H1 (cell line): ENCODE data around the gene MYO1D. TPM values are rescaled to one million over a fixed set of nuclear protein-coding genes. Genes with fewer than 3 reads are reported as not detected.
A peak's percentile ranks its signal among the peaks of the same experiment; 100 is the strongest.

ENCODE experiments used
- CTCF ChIA-PET: fragments of 300-600 bp; sonication (Branson Sonifier 250); formaldehyde crosslinking; loops from one replicate; lab custom pipeline; 2021; ENCODE audit not compliant: partially characterized antibody; lab: Charles Lee
- POLR2A ChIA-PET: fragments of 300-600 bp; sonication (Branson Sonifier 250); formaldehyde crosslinking; loops from one replicate; lab custom pipeline; 2021; ENCODE audit warnings: inconsistent platforms; ENCODE audit not compliant: partially characterized antibody; lab: Charles Lee
- DNase-seq, 2 experiments: peaks; one replicate each; pipeline versions ENCODE4 v3.0.0 to v3.0.0-alpha.2; 2010 to 2022; ENCODE audit warnings: low spot score in 2 of 2, low read depth in 1 of 2, mixed read lengths in 1 of 2
- FAIRE-seq: peaks from 2 replicates; lab custom pipeline; 2011; peaks lifted over from hg19 to GRCh38; lab: Jason Lieb, UNC
- H2AFZ ChIP-seq: 2 replicates; pipeline ENCODE4 v1.8.1; 2012; ENCODE audit warnings: low read length, inconsistent platforms
- H2AK5ac ChIP-seq: 2 replicates; pipeline ENCODE4 v1.6.1; 2013; ENCODE audit warnings: low read depth, low read length
- H2BK120ac ChIP-seq: replicated peaks from 2 replicates; pipeline ENCODE3; 2013; ENCODE audit warnings: low read depth, low read length, inconsistent platforms
- H2BK12ac ChIP-seq: 2 replicates; pipeline ENCODE4 v1.6.1; 2013; ENCODE audit warnings: low read depth, low read length
- H2BK15ac ChIP-seq: 2 replicates; pipeline ENCODE4 v1.6.1; 2013; ENCODE audit warnings: low read length
- H2BK20ac ChIP-seq: 2 replicates; pipeline ENCODE4 v1.6.1; 2013; ENCODE audit warnings: low read length
- H2BK5ac ChIP-seq: 2 replicates; pipeline ENCODE4 v1.6.1; 2013; ENCODE audit warnings: low read depth, low read length
- H3K14ac ChIP-seq: 2 replicates; pipeline ENCODE4 v1.6.1; 2013; ENCODE audit warnings: inconsistent platforms; ENCODE audit not compliant: insufficient read length
- H3K18ac ChIP-seq: 2 replicates; pipeline ENCODE4 v1.6.1; 2013; ENCODE audit warnings: low read length; ENCODE audit errors: extremely low read depth
- H3K23ac ChIP-seq: 2 replicates; pipeline ENCODE4 v1.6.1; 2013; ENCODE audit warnings: inconsistent platforms; ENCODE audit not compliant: insufficient read length
- H3K23me2 ChIP-seq: 2 replicates; pipeline ENCODE4 v1.6.1; 2013; ENCODE audit warnings: low read depth, low read length
- H3K27ac ChIP-seq: 2 replicates; pipeline ENCODE4 v1.6.1; 2011; ENCODE audit warnings: low read depth, low read length, inconsistent platforms
- H3K27me3 ChIP-seq, 4 experiments: replicated peaks in 1 of 4; 1 replicate in 1 of 4; 2 replicates in 3 of 4; pipeline versions ENCODE4 v1.6.1 to v1.8.1; 2011 to 2013; ENCODE audit warnings: low read length in 3 of 4, mild to moderate bottlenecking in 3 of 4, inconsistent platforms in 2 of 4, mixed read lengths in 2 of 4, moderate library complexity in 1 of 4; ENCODE audit not compliant: control insufficient read depth in 3 of 4, insufficient read depth in 3 of 4; ENCODE audit errors: extremely low read depth in 1 of 4
- H3K36me3 ChIP-seq, 4 experiments: 2 replicates each; pipeline versions ENCODE4 v1.6.1 to v1.8.1; 2011 to 2013; ENCODE audit warnings: mild to moderate bottlenecking in 4 of 4, low read length in 3 of 4, moderate library complexity in 2 of 4, control low read depth in 1 of 4, inconsistent platforms in 1 of 4; ENCODE audit not compliant: insufficient read depth in 4 of 4, control insufficient read depth in 2 of 4
- H3K4ac ChIP-seq: replicated peaks from 2 replicates; pipeline ENCODE3; 2013; ENCODE audit warnings: low read length, low read depth, mixed read lengths, inconsistent platforms; ENCODE audit not compliant: insufficient read length
- H3K4me1 ChIP-seq, 4 experiments: replicated peaks in 1 of 4; 1 replicate in 1 of 4; 2 replicates in 3 of 4; pipeline versions ENCODE4 v1.6.1 to v1.8.1; 2011 to 2013; ENCODE audit warnings: low read length in 3 of 4, inconsistent platforms in 2 of 4, mixed read lengths in 1 of 4; ENCODE audit not compliant: insufficient read depth in 4 of 4, control insufficient read depth in 3 of 4
- H3K4me2 ChIP-seq, 2 experiments: 2 replicates each; pipeline versions ENCODE4 v1.6.1 to v1.8.1; 2011 to 2013; ENCODE audit warnings: low read depth in 2 of 2, low read length in 2 of 2, control low read depth in 1 of 2, inconsistent platforms in 1 of 2, mild to moderate bottlenecking in 1 of 2; ENCODE audit not compliant: insufficient read depth in 1 of 2
- H3K4me3 ChIP-seq, 4 experiments: fragments of 200-600, 300-600 bp in 1 of 4; sonication (generic), shearing (Covaris generic), sonication (Bioruptor Twin) in 1 of 4; 2 replicates each; pipeline versions ENCODE4 v1.5.1 to v1.8.1; 2011 to 2016; ENCODE audit warnings: low read length in 4 of 4, low read depth in 3 of 4, control low read depth in 2 of 4, inconsistent platforms in 2 of 4, mild to moderate bottlenecking in 2 of 4, mixed read lengths in 1 of 4, moderate library complexity in 1 of 4; ENCODE audit not compliant: insufficient read depth in 2 of 4; ENCODE audit errors: extremely low read depth in 1 of 4
- H3K56ac ChIP-seq: replicated peaks from 2 replicates; pipeline ENCODE3; 2013; ENCODE audit warnings: low read depth, mild to moderate bottlenecking, mixed read lengths, low read length, inconsistent platforms; ENCODE audit not compliant: insufficient read length
- H3K79me1 ChIP-seq: 2 replicates; pipeline ENCODE4 v1.6.1; 2013; ENCODE audit warnings: low read depth, low read length, control low read depth
- H3K79me2 ChIP-seq, 2 experiments: 2 replicates each; pipeline versions ENCODE4 v1.6.1 to v1.8.1; 2012 to 2013; ENCODE audit warnings: low read length in 2 of 2, mild to moderate bottlenecking in 2 of 2, inconsistent platforms in 1 of 2; ENCODE audit not compliant: insufficient read depth in 2 of 2, control insufficient read depth in 1 of 2
- H3K9ac ChIP-seq, 4 experiments: replicated peaks in 1 of 4; 1 replicate in 1 of 4; 2 replicates in 3 of 4; pipeline versions ENCODE4 v1.6.1 to v1.8.1; 2011 to 2013; ENCODE audit warnings: low read depth in 3 of 4, low read length in 3 of 4, control low read depth in 2 of 4, mild to moderate bottlenecking in 2 of 4, moderate library complexity in 2 of 4, inconsistent platforms in 1 of 4; ENCODE audit errors: extremely low read depth in 1 of 4
- H3K9me3 ChIP-seq, 2 experiments: 2 replicates each; pipeline versions ENCODE4 v1.6.1 to v1.8.1; 2012 to 2013; ENCODE audit warnings: mild to moderate bottlenecking in 2 of 2, moderate library complexity in 2 of 2, control low read depth in 1 of 2, inconsistent platforms in 1 of 2, low read depth in 1 of 2, low read length in 1 of 2, mixed read lengths in 1 of 2; ENCODE audit not compliant: insufficient read depth in 2 of 2
- H4K20me1 ChIP-seq, 2 experiments: replicated peaks in 1 of 2; 2 replicates each; pipeline versions ENCODE3 to v1.8.1; 2011 to 2013; ENCODE audit warnings: inconsistent platforms in 2 of 2, low read length in 2 of 2, mild to moderate bottlenecking in 1 of 2; ENCODE audit not compliant: insufficient read depth in 2 of 2, control insufficient read depth in 1 of 2
- H4K5ac ChIP-seq: 2 replicates; pipeline ENCODE4 v1.6.1; 2013; ENCODE audit warnings: low read length, low read depth, mixed read lengths, inconsistent platforms; ENCODE audit not compliant: insufficient read length
- H4K8ac ChIP-seq: 2 replicates; pipeline ENCODE4 v1.8.0; 2013; ENCODE audit warnings: mild to moderate bottlenecking, moderate library complexity, low read length, inconsistent platforms; ENCODE audit not compliant: insufficient read depth; ENCODE audit errors: extremely low read depth
- H4K91ac ChIP-seq: replicated peaks from 2 replicates; pipeline ENCODE3; 2013; ENCODE audit warnings: low read length, mixed read lengths, inconsistent platforms; ENCODE audit not compliant: insufficient read length
- CEBPB ChIP-seq: IDR thresholded peaks from 2 replicates; pipeline ENCODE4 v1.6.1; 2012; ENCODE audit warnings: low read depth, low read length
- CHD1 ChIP-seq: IDR thresholded peaks from 2 replicates; pipeline ENCODE4 v1.6.1; 2012; ENCODE audit warnings: low read depth, low read length, improper control_type of control experiment
- NRF1 ChIP-seq: IDR thresholded peaks from 2 replicates; pipeline ENCODE4 v1.6.1; 2011; ENCODE audit warnings: mild to moderate bottlenecking, low read depth, low read length, improper control_type of control experiment
- POLR2AphosphoS5 ChIP-seq: IDR thresholded peaks from 2 replicates; pipeline ENCODE4 v1.6.1; 2011; ENCODE audit warnings: low read depth, low read length
- WGBS, 2 experiments: shearing (Covaris generic) in 1 of 2; methylation state at CpG; one replicate each; pipeline versions ENCODE4 v1.1.6 to v1.1.7; 2013 to 2015; ENCODE audit warnings: low lambda C conversion rate in 2 of 2, mixed read lengths in 2 of 2, inconsistent platforms in 1 of 2, low coverage in 1 of 2, missing lambda C conversion rate in 1 of 2; ENCODE audit not compliant: insufficient replicate concordance in 2 of 2, insufficient coverage in 1 of 2, insufficient read length in 1 of 2; ENCODE audit errors: extremely low coverage in 1 of 2, missing lambda C conversion rate in 1 of 2; 5-methylcytosine and 5-hydroxymethylcytosine counted together
- polyA plus RNA-seq, 7 experiments: library from polyadenylated mRNA; depleted of rRNA in 3 of 7; stranded (reverse) in 5 of 7; unstranded in 2 of 7; fragments of >200 nt in 5 of 7; fragments of 200-250 nt in 2 of 7; gene quantifications; 1 replicate in 5 of 7; 2 replicates in 1 of 7; 4 replicates in 1 of 7; pipeline versions ENCODE4 v1.2.1 to v1.2.3, GENCODE V29; 2011 to 2013; ENCODE audit warnings: missing spikeins in 2 of 7, mixed read lengths in 2 of 7
- total RNA-seq: library from RNA; stranded (reverse); fragmentation: NEBNext Ultra II Directional; extraction: Animal tissue kit (Norgen Biotek cat#: 25700); gene quantifications from 2 replicates; pipeline ENCODE4 v1.2.1, GENCODE V29; 2021
- TF ChIP-seq, protein P1 (sequence below), 3 experiments: IDR thresholded peaks; 1 replicate in 2 of 3; 2 replicates in 1 of 3; pipeline versions ENCODE4 v1.5.1 to v1.6.1; 2011; ENCODE audit warnings: low read length in 3 of 3, mild to moderate bottlenecking in 3 of 3, inconsistent platforms in 2 of 3, low read depth in 1 of 3, moderate library complexity in 1 of 3; ENCODE audit not compliant: insufficient read depth in 1 of 3; ENCODE audit errors: control extremely low read depth in 1 of 3

MYO1D gene
- total and polyA plus RNA-seq, 2 of the 8 experiments (the other 6 are each of a cell fraction or from before 2014, with no cell fraction given): 6.5 to 25.4 TPM

DNA sequence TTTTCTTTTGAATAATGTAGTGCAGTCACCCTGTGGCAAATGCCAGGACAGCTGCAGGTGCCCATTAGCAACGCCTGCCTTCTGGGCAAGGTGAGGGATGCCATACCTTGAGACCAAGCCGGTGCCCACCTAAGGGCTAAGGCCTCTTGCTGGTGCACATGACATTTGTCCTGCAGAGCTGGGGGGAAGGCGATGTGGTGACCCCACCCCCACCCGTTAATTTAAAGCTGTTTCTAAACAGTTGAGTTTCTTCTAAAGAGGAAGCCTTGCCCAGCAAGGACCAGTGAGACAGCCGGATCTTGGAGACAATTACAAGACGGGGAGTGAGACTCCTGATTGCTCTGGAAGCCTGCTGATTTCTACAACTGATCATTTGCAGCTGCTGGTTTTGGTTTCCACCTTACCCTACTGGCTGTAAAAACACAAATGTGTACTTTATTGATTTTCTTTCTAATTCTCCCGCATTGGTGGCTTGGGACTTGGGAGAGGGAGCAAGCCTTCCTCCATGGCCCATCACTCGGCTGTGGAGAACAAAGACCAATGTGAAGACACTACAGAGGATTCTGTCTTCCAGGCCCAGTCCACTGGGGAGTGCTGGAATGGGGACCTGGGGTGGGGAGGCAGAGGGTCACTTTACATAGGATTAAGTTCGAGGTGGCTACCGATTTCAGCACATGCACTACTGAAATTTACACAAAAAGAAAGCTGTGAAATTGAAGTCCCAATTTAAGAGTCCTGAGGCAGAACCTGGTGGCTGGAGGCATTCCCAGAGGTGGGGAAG is 387.4 kb downstream of the MYO1D start:
- peaks cover 0 to 34% (median 16%) of the 10 kb centered on the region in 4 experiments; a peak in 6 of 7 replicates for H3K4me1 ChIP-seq
- no peak overlapping the region for H3K9ac ChIP-seq
- H3K79me2 ChIP-seq: peaks cover 0 to 27% of the 10 kb centered on the region in 2 experiments; a peak in 2 of 4 replicates
- H3K23me2 ChIP-seq: peaks cover 8% of the 10 kb centered on the region
- H2BK12ac ChIP-seq: no peak overlapping the region
- ChIA-PET POLR2A (interaction anchor here (3.9 to 5.4 kb wide), 2 partner anchors 29 to 45 kb away, joined by 15 to 35 read pairs; partner anchors contain the start of gene PSMD11), CTCF (interaction anchor here (0.8 to 1.4 kb wide), 3 partner anchors 25 to 42 kb away, joined by 3 to 5 read pairs (median 4); no protein-coding TSS in a partner anchor)
- H2BK120ac ChIP-seq: no peak overlapping the region
- DNase-seq: no peak
- peaks cover 0 to 13% (median 4%) of the 10 kb centered on the region in 4 experiments; a peak in 3 of 8 replicates for H3K36me3 ChIP-seq
- H4K5ac ChIP-seq: no peak overlapping the region
- no peak overlapping the region for H4K91ac ChIP-seq
- H3K14ac ChIP-seq: no peak overlapping the region
- H2BK20ac ChIP-seq: no peak overlapping the region
- H3K9me3 ChIP-seq: no peaks in the 10 kb centered on the region
- no peak overlapping the region for H3K56ac ChIP-seq
- no peak overlapping the region for H2AFZ ChIP-seq
- H3K4me3 ChIP-seq: no peak overlapping the region
- H2BK5ac ChIP-seq: no peak overlapping the region
- H4K8ac ChIP-seq: no peak overlapping the region
- 84% methylated on average over 10 of the region's 10 CpGs; no CpG with 5 or more reads in 1 of the 2 experiments for WGBS, 2 experiments
- no peak overlapping the region for H3K4ac ChIP-seq
- FAIRE-seq: no peak
- TF ChIP-seq NRF1 (no peak), CHD1 (no peak), CEBPB (no peak), POLR2AphosphoS5 (no peak)
- TF ChIP-seq, protein P1, sequence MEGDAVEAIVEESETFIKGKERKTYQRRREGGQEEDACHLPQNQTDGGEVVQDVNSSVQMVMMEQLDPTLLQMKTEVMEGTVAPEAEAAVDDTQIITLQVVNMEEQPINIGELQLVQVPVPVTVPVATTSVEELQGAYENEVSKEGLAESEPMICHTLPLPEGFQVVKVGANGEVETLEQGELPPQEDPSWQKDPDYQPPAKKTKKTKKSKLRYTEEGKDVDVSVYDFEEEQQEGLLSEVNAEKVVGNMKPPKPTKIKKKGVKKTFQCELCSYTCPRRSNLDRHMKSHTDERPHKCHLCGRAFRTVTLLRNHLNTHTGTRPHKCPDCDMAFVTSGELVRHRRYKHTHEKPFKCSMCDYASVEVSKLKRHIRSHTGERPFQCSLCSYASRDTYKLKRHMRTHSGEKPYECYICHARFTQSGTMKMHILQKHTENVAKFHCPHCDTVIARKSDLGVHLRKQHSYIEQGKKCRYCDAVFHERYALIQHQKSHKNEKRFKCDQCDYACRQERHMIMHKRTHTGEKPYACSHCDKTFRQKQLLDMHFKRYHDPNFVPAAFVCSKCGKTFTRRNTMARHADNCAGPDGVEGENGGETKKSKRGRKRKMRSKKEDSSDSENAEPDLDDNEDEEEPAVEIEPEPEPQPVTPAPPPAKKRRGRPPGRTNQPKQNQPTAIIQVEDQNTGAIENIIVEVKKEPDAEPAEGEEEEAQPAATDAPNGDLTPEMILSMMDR (IDR thresholded peaks at IDR 0.05; ENCODE audit: control extremely low read depth in 1 of 3, insufficient read depth in 1 of 3, low read depth in 1 of 3, low read length in 3 of 3): no peak
- no peaks in the 10 kb centered on the region; a peak in 2 of 7 replicates for H3K27me3 ChIP-seq
- H4K20me1 ChIP-seq: peaks cover 3 to 13% of the 10 kb centered on the region in 2 experiments
- H2AK5ac ChIP-seq: no peak overlapping the region
- no peak overlapping the region for H3K27ac ChIP-seq
- H3K18ac ChIP-seq: no peak overlapping the region
- peaks cover 12% of the 10 kb centered on the region for H3K79me1 ChIP-seq
- peak overlapping the region in 1 of 2 experiments; percentile 5; a peak in 1 of 4 replicates for H3K4me2 ChIP-seq
- no peak overlapping the region for H3K23ac ChIP-seq
- no peak overlapping the region for H2BK15ac ChIP-seq
